B cell (primary cell): Measurements from ENCODE around the gene GDPD4. TPM values are rescaled to one million over a fixed set of nuclear protein-coding genes. Genes with fewer than 3 reads are reported as not detected.

Experiments used
- ATAC-seq: fragments of 200-7000 bp; cut with Tn5 transposase; one replicate; pipeline ENCODE4 v1.10.0; 2021; ENCODE audit warnings: low read depth, mild to moderate bottlenecking, moderate number of reproducible peaks, moderate library complexity
- CTCF ChIA-PET: fragments of 350-600 bp; sonication (Branson Sonifier 250); formaldehyde crosslinking; loops from one replicate; lab custom pipeline; 2021; ENCODE audit warnings: antibody characterized with exemption, inconsistent platforms; lab: Charles Lee
- POLR2A ChIA-PET: fragments of 350-600 bp; sonication (Branson Sonifier 250); formaldehyde crosslinking; loops from one replicate; lab custom pipeline; 2021; ENCODE audit warnings: antibody characterized with exemption; lab: Charles Lee
- DNase-seq: peaks from one replicate; pipeline ENCODE4 v3.0.0; 2013
- H2AFZ ChIP-seq: 2 replicates; pipeline ENCODE4 v1.6.1; 2012; ENCODE audit warnings: mild to moderate bottlenecking, low read depth, low read length; ENCODE audit not compliant: insufficient read depth, poor library complexity, severe bottlenecking
- H3K27ac ChIP-seq, 2 donors: 1 replicate in 1 of 2; 2 replicates in 1 of 2; pipeline ENCODE4 v1.5.1; 2012 to 2013; ENCODE audit warnings: low read length in 2 of 2, mild to moderate bottlenecking in 2 of 2, moderate library complexity in 1 of 2
- H3K27me3 ChIP-seq, 4 experiments: fragments of 200-600 bp in 1 of 4; sonication (generic) in 1 of 4; replicated peaks in 1 of 4; 1 replicate in 2 of 4; 2 replicates in 2 of 4; pipeline versions ENCODE4 v1.6.1 to v1.7.0; 2013 to 2016; ENCODE audit warnings: low read length in 3 of 4, mild to moderate bottlenecking in 2 of 4, mixed read lengths in 1 of 4, moderate library complexity in 1 of 4; ENCODE audit not compliant: insufficient read depth in 4 of 4, control insufficient read depth in 3 of 4; ENCODE audit errors: control extremely low read depth in 1 of 4
- H3K36me3 ChIP-seq, 2 experiments: replicated peaks in 1 of 2; 1 replicate in 1 of 2; 2 replicates in 1 of 2; pipeline versions ENCODE4 v1.6.1 to v1.7.1; 2013; ENCODE audit warnings: low read length in 1 of 2; ENCODE audit not compliant: insufficient read depth in 2 of 2, control insufficient read depth in 1 of 2; ENCODE audit errors: control extremely low read depth in 1 of 2, extremely low read depth in 1 of 2
- H3K4me1 ChIP-seq, 2 donors: fragments of 200-600 bp in 1 of 2; sonication (generic) in 1 of 2; 1 replicate in 1 of 2; 2 replicates in 1 of 2; pipeline versions ENCODE4 v1.5.1 to v1.6.1; 2013 to 2017; ENCODE audit warnings: low read length in 2 of 2; ENCODE audit not compliant: control insufficient read depth in 2 of 2, insufficient read depth in 2 of 2
- H3K4me2 ChIP-seq: replicated peaks from 2 replicates; pipeline ENCODE3; 2012; ENCODE audit warnings: mild to moderate bottlenecking, low read depth, low read length; ENCODE audit not compliant: poor library complexity, severe bottlenecking
- H3K4me3 ChIP-seq, 5 experiments: fragments of 200-600 bp in 1 of 5; sonication (generic) in 1 of 5; 1 replicate in 3 of 5; 2 replicates in 2 of 5; pipeline versions ENCODE4 v1.5.1 to v1.7.0; 2011 to 2016; ENCODE audit warnings: low read length in 4 of 5, mild to moderate bottlenecking in 4 of 5, low read depth in 2 of 5, control low read depth in 1 of 5, moderate library complexity in 1 of 5; ENCODE audit not compliant: insufficient read depth in 1 of 5; ENCODE audit errors: control extremely low read depth in 1 of 5, extremely low read depth in 1 of 5
- H3K79me2 ChIP-seq: fragments of 200-600 bp; sonication (generic); one replicate; pipeline ENCODE4 v1.6.0; 2016; ENCODE audit warnings: low read length; ENCODE audit not compliant: control insufficient read depth, insufficient read depth
- H3K9ac ChIP-seq: fragments of 200-600 bp; sonication (generic); 2 replicates; pipeline ENCODE4 v1.6.1; 2017; ENCODE audit warnings: mild to moderate bottlenecking, low read length, moderate library complexity
- H3K9me3 ChIP-seq, 3 donors: one replicate each; pipeline versions ENCODE4 v1.6.1 to v1.7.1; 2013; ENCODE audit warnings: low read length in 2 of 3; ENCODE audit not compliant: control insufficient read depth in 2 of 3, insufficient read depth in 1 of 3; ENCODE audit errors: control extremely low read depth in 1 of 3
- H4K20me1 ChIP-seq: 2 replicates; pipeline ENCODE4 v1.6.0; 2012; ENCODE audit warnings: mild to moderate bottlenecking, low read length; ENCODE audit not compliant: insufficient read depth, control insufficient read depth, poor library complexity, severe bottlenecking
- H3K27ac Mint-ChIP-seq: one replicate; pipeline ENCODE4 v1.8.0; 2021; ENCODE audit warnings: mixed read lengths
- H3K27me3 Mint-ChIP-seq: one replicate; pipeline ENCODE4 v1.8.0; 2021; ENCODE audit warnings: mixed read lengths
- H3K4me1 Mint-ChIP-seq: one replicate; pipeline ENCODE4 v1.8.0; 2021; ENCODE audit warnings: mixed read lengths
- H3K4me3 Mint-ChIP-seq: one replicate; pipeline ENCODE4 v1.8.0; 2021; ENCODE audit warnings: mixed read lengths
- H3K9me3 Mint-ChIP-seq: one replicate; pipeline ENCODE4 v1.8.0; 2022; ENCODE audit warnings: mixed read lengths; ENCODE audit not compliant: insufficient read depth
- CTCF ChIP-seq: fragments of 200-600 bp; IDR thresholded peaks from one replicate; pipeline ENCODE4 v1.8.0; 2022; ENCODE audit warnings: antibody characterized with exemption, mild to moderate bottlenecking
- EZH2 ChIP-seq: IDR thresholded peaks from 2 replicates; pipeline ENCODE4 v1.6.1; 2012; ENCODE audit warnings: borderline replicate concordance, low read depth, mild to moderate bottlenecking, moderate library complexity, low read length; ENCODE audit not compliant: insufficient read depth, poor library complexity, severe bottlenecking
- WGBS: methylation state at CpG from one replicate; pipeline ENCODE4 v1.1.5; 2013; ENCODE audit warnings: missing lambda C conversion rate; ENCODE audit not compliant: insufficient coverage; 5-methylcytosine and 5-hydroxymethylcytosine counted together
- intact Hi-C: fragments of 100-400 bp; cut with micrococcal nuclease; formaldehyde crosslinking; loops from one replicate; pipeline ENCODE4 v1.10.0; 2022
- polyA plus RNA-seq: library from polyadenylated mRNA; depleted of rRNA; stranded (reverse); fragments of >200 nt; gene quantifications from 2 replicates; pipeline ENCODE4 v1.2.3, GENCODE V29; 2012
- total RNA-seq, 2 donors: library from RNA; stranded (reverse); fragments of 120-200 nt in 1 of 2; gene quantifications; 1 replicate in 1 of 2; 2 replicates in 1 of 2; pipeline versions ENCODE4 v1.2.3 to v1.2.4, GENCODE V29; 2013 to 2022

GDPD4 gene
- total and polyA plus RNA-seq, 2 donors (not counting 1 experiment from before 2014, with no cell fraction given) = not detected

DNA sequence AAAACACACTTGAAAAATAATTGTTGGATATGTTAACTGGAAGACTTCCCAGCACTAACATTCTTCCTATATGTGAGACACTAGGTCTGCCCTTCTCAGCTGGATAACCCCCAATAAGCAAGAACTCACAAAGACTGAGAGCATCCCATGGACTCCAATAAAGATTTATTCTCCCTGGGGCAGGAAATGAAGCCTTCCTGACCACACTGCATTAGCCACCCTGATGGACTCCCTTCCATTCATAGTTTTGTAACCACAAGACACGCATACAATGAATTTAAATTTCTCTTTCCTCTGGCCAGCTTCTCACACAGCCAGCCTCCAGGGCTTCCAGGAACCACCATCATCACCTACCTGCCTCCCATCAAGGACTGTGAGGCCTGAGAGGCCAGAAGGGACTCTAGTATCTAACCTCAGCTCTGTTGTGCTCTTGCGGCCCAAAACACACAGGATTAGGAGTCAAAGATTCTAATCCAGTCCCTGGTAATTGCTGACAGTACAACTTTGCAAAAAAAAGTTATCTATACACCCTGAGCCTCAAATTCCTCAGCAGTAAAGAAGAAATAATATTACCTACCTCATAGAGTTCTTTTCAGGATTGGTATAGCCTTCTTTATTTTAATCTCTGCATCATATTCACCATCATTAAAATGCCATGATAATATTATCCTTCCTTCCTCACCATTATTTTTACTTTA lies 45.6 kb upstream of the GDPD4 start:
- H3K27ac ChIP-seq = no peak overlapping the region
- Mint-ChIP-seq H3K4me1 (no peaks in the 10 kb centered on the region), H3K27ac (no peak overlapping the region), H3K27me3 (no peaks in the 10 kb centered on the region), H3K4me3 (no peak overlapping the region), H3K9me3 (no peaks in the 10 kb centered on the region)
- no peaks in the 10 kb centered on the region for H3K27me3 ChIP-seq
- TF ChIP-seq CTCF (no peak), EZH2 (no peak)
- no peaks in the 10 kb centered on the region for H3K79me2 ChIP-seq
- 100% methylated on average over 1 of the region's 2 CpGs for WGBS
- intact Hi-C loops = no loop called here
- POLR2A ChIA-PET = no interaction called here
- ATAC-seq (no peak), DNase-seq (no peak)
- no peaks in the 10 kb centered on the region for H3K9me3 ChIP-seq
- H2AFZ ChIP-seq = no peak overlapping the region
- H3K36me3 ChIP-seq = peaks cover 0 to 13% of the 10 kb centered on the region in 2 experiments
- H3K4me2 ChIP-seq = no peak overlapping the region
- H3K4me3 ChIP-seq = no peak overlapping the region
- no peaks in the 10 kb centered on the region for H4K20me1 ChIP-seq
- no peaks in the 10 kb centered on the region for H3K4me1 ChIP-seq
- H3K9ac ChIP-seq = no peak overlapping the region
- CTCF ChIA-PET = no interaction called here

DNA sequence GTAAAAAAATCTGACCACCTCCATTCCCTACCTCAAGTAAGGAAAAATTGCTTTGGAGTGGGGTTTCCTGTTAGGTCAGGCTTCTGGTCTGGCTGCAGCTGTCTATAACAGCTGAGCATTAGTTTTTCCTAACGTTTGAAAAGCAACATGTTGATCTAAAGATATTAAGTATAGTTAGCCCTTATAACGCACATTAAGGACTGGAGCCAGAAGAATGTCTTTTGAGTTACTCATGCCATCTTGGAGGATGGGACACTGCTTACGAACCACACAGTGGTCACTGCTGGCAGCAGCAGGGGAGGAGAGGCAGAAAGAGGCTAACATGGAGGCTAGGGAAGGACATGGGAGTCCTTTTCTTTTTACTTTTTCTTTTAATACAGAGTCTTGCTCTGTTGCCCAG lies 44.1 kb upstream of the GDPD4 start:
- no peaks in the 10 kb centered on the region for H3K4me1 ChIP-seq
- no peaks in the 10 kb centered on the region for H3K27me3 Mint-ChIP-seq
- no peaks in the 10 kb centered on the region for H3K9me3 Mint-ChIP-seq
- H2AFZ ChIP-seq = no peak overlapping the region
- H3K27ac Mint-ChIP-seq = no peak overlapping the region
- no peaks in the 10 kb centered on the region for H3K9me3 ChIP-seq
- no peaks in the 10 kb centered on the region for H3K79me2 ChIP-seq
- no peaks in the 10 kb centered on the region for H4K20me1 ChIP-seq
- no peaks in the 10 kb centered on the region for H3K4me1 Mint-ChIP-seq
- ATAC-seq (no peak), DNase-seq (no peak)
- no peak overlapping the region for H3K4me3 Mint-ChIP-seq
- no peaks in the 10 kb centered on the region for H3K27me3 ChIP-seq
- WGBS = 100% methylated on average over 2 of the region's 3 CpGs
- no peak overlapping the region for H3K27ac ChIP-seq
- H3K4me2 ChIP-seq = no peak overlapping the region
- no peak overlapping the region for H3K9ac ChIP-seq
- H3K4me3 ChIP-seq = no peak overlapping the region
- TF ChIP-seq EZH2 = no peak
- TF ChIP-seq CTCF = no peak
- POLR2A ChIA-PET = no interaction called here
- H3K36me3 ChIP-seq = peaks cover 8 to 11% of the 10 kb centered on the region in 2 experiments
- CTCF ChIA-PET = no interaction called here
- intact Hi-C loops = no loop called here
